ENCODE measurements around the gene ARPC2. TPM values are rescaled to one million over a fixed set of nuclear protein-coding genes. Genes with fewer than 3 reads are reported as not detected.

The ARPC2 gene
- total RNA-seq, 1 experiment from 2014 or later, result 187 TPM

- peaks cover 26 to 30% of the 10 kb centered on the region in 2 experiments for H3K4me1 ChIP-seq (ENCODE audit: control insufficient read depth in 1 of 2, insufficient read depth in 2 of 2, low read length in 2 of 2)
- DNase-seq (ENCODE audit: low read depth, low spot score) (no peak), ATAC-seq (no peak)
- ChIA-PET RAD21 (ENCODE audit: low non-redundant PET in 1 of 2, low total read pairs in 2 of 2, uncharacterized antibody in 2 of 2, unreplicated experiment in 2 of 2) (no interaction called here), POLR2A (no interaction called here), CTCF (no interaction called here)
- peaks cover 44 to 48% of the 10 kb centered on the region in 2 experiments; a peak in 3 of 4 replicates for H3K36me3 ChIP-seq (ENCODE audit: control insufficient read depth in 1 of 2, insufficient read depth in 2 of 2, low read length in 2 of 2)
- no peak overlapping the region for H3K9ac ChIP-seq (ENCODE audit: low read length)
- no peaks in the 10 kb centered on the region for H3K27me3 ChIP-seq (ENCODE audit: insufficient read depth, low read length)
- no peak overlapping the region for H2AFZ ChIP-seq (ENCODE audit: low read depth, low read length, poor library complexity, severe bottlenecking)
- no peak for TF ChIP-seq ZNF274 (IDR thresholded peaks at IDR 0.05; ENCODE audit: low read depth, low read length)
- no peak for TF ChIP-seq CTCF (IDR thresholded peaks at IDR 0.05 in 2 of 3, conservative IDR thresholded peaks at IDR 0.05 in 1 of 3; ENCODE audit: borderline replicate concordance in 1 of 3, insufficient read depth in 1 of 3, low read depth in 2 of 3, low read length in 2 of 3)
- TF ChIP-seq TCF7L2 (IDR thresholded peaks at IDR 0.05; ENCODE audit: borderline replicate concordance, extremely low read depth, insufficient read depth, insufficient read length), result no peak
- TF ChIP-seq ELF1 (IDR thresholded peaks at IDR 0.05; ENCODE audit: borderline replicate concordance, low read depth), result no peak
- no peak for TF ChIP-seq EZH2phosphoT487 (IDR thresholded peaks at IDR 0.05; ENCODE audit: borderline replicate concordance)
- peak; percentile 57 for TF ChIP-seq CEBPB (IDR thresholded peaks at IDR 0.05; ENCODE audit: low read depth)
- peak overlapping the region; percentile 59; the same call in 1 of the 2 replicates for H3K27ac ChIP-seq (ENCODE audit: low read depth, low read length)
- no peaks in the 10 kb centered on the region for H3K9me2 ChIP-seq (ENCODE audit: insufficient read depth)
- no peaks in the 10 kb centered on the region for H3K9me3 ChIP-seq (ENCODE audit: control insufficient read depth in 1 of 2, insufficient read depth in 1 of 2, low read depth in 1 of 2, low read length in 2 of 2)
- peak overlapping the region; percentile 50 for H3K4me2 ChIP-seq (ENCODE audit: low read length)
- no peaks in the 10 kb centered on the region for H4K20me1 ChIP-seq (ENCODE audit: insufficient read depth)
- BruUV-seq (replicated peaks), result no TSS peak
- H3K4me3 ChIP-seq (replicated peaks in 1 of 2; ENCODE audit: low read depth in 1 of 2, low read length in 2 of 2), result no peak overlapping the region
- H3K79me2 ChIP-seq (ENCODE audit: insufficient read depth, low read length), result peaks cover 69% of the 10 kb centered on the region
- intact Hi-C loops (cut with micrococcal nuclease), result no loop called here
These were observed 11.5 kb downstream of the ARPC2 start for GRCh38 chr2:218228366-218229090.

Measured in HCT116 (cell line).